22Rv1 (cell line): ENCODE measurements around the gene GPR68.
"Not testable (repeated sequence)": the region's sequence is repeated elsewhere in the genome, so short reads cannot be mapped to it uniquely, and the experiment has no call there.

Experiments used
- H3K27ac ChIP-seq: fragments of 450-650 bp; 2 replicates; pipeline ENCODE4 v1.5.1; 2017
- ZFX ChIP-seq: fragments of 450-650 bp; IDR thresholded peaks from 2 replicates; pipeline ENCODE4 v1.6.1; 2017; ENCODE audit warnings: antibody characterized with exemption, borderline replicate concordance
- TF ChIP-seq, protein P1 (sequence below): fragments of 450-650 bp; IDR thresholded peaks from 2 replicates; pipeline ENCODE4 v1.5.1; 2017; ENCODE audit warnings: mild to moderate bottlenecking

GPR68 gene

GRCh38 chr14:91249841-91250616, 5.5 kb upstream of the GPR68 start:
- TF ChIP-seq ZFX = no peak
- TF ChIP-seq, protein P1, sequence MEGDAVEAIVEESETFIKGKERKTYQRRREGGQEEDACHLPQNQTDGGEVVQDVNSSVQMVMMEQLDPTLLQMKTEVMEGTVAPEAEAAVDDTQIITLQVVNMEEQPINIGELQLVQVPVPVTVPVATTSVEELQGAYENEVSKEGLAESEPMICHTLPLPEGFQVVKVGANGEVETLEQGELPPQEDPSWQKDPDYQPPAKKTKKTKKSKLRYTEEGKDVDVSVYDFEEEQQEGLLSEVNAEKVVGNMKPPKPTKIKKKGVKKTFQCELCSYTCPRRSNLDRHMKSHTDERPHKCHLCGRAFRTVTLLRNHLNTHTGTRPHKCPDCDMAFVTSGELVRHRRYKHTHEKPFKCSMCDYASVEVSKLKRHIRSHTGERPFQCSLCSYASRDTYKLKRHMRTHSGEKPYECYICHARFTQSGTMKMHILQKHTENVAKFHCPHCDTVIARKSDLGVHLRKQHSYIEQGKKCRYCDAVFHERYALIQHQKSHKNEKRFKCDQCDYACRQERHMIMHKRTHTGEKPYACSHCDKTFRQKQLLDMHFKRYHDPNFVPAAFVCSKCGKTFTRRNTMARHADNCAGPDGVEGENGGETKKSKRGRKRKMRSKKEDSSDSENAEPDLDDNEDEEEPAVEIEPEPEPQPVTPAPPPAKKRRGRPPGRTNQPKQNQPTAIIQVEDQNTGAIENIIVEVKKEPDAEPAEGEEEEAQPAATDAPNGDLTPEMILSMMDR = no peak
- no peak overlapping the region for H3K27ac ChIP-seq

DNA sequence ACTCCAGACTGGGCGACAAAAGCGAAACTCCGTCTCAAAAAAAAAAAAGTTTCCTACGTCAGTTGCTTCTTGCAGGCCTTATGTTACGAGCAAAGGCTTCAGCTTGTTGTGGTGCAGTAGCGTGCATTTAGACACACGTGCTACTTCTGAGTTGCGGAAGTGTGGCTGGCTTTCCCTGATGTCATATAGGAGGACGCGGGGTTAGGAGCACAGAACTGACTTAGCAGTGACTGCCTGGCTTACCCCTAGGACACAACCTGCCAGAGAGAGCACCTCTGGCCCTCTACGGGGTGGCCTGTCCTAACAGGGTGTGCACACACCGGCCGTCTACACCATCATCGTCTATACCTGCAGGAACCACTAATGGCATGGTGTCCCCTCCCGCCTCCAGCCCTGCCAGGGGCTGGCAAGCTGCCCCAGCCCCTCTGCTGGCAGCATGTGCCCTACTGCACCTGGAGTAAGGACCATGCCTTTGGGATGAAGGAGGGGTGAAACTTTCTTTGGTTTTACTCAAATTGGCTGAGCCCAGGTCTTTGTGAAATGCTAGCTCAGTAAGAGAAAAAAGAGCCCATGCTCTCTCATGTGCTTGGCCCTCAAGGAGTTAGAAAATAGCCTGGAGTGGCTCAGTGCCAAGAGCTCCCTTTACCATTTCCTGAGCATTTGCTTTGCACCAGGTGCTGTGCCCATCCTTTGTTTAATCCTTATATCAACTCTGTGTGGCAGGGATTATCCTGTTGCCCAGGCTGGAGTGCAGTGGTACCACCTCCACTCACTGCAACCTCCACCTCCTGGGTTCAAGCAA, 1.7 kb upstream of the GPR68 start:
- no peak overlapping the region for H3K27ac ChIP-seq
- TF ChIP-seq, protein P1 = no peak
- TF ChIP-seq ZFX = no peak

- not testable (repeated sequence) for H3K27ac ChIP-seq
These were observed 1.1 kb upstream of the GPR68 start for GRCh38 chr14:91245616-91246015.

GRCh38 chr14:91245029-91245428, 525 bp upstream of the GPR68 start:
- TF ChIP-seq, protein P1 = no peak
- no peak for TF ChIP-seq ZFX
- H3K27ac ChIP-seq = no peak overlapping the region

GRCh38 chr14:91243074-91243471, 1.4 kb downstream of the GPR68 start:
- TF ChIP-seq, protein P1 = no peak
- H3K27ac ChIP-seq = no peak overlapping the region

GRCh38 chr14:91242635-91243034, 1.9 kb downstream of the GPR68 start:
- no peak overlapping the region for H3K27ac ChIP-seq
- TF ChIP-seq, protein P1 = no peak
- TF ChIP-seq ZFX = no peak

GRCh38 chr14:91241863-91242262, 2.6 kb downstream of the GPR68 start:
- TF ChIP-seq, protein P1 = no peak
- TF ChIP-seq ZFX = no peak
- no peak overlapping the region for H3K27ac ChIP-seq
